ENCODE results near the gene CDC25B. TPM values are rescaled to one million over a fixed set of nuclear protein-coding genes. Genes with fewer than 3 reads are reported as not detected.

CDC25B gene
- total and polyA plus RNA-seq, 2 of the 13 experiments (the other 11 are each of a cell fraction or from before 2014, with no cell fraction given): 14.5 to 19.4 TPM

DNA sequence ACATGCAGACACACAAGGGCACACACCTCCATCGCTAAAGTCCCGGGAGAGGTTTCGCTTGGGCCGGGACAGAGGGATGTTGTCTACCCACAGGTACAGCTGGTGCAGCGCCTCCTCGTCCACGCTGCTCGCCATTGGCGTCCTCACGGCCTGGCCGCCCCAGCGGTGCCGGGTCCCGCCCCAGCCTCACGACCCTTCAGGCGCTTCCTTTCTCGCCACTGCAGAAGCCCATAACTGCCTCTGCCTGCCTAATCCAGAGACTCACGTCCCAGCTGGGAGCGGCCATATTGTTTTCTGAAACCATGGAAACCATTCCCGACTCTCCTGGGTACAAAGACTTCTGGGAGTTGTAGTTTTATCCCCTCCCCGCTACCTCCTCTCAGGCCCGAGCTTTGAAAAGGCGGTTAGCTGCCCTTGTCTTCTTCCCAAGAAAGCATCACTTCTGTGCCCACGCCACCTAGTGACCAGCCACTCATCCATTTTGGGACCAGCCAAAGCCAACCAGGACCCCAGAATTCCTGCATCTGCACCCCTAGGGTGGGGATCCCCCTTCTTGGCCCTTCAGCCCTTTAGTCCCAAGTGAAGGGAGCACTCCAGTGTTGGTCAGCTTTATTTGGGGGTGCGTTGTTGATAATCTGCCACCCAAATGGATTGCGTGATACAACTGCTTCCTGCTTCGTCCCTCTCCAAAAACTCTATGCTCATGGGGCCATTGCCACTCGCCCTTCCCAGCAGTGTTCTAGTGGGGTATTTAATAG lies 14.8 kb upstream of the CDC25B start, which contains the start of gene SPEF1 (continued):
- TF ChIP-seq AHR (CRISPR knock-in tag; IDR thresholded peaks at IDR 0.05) (no peak), HDAC6 (IDR thresholded peaks at IDR 0.05; ENCODE audit: low read depth, low read length) (no peak), KAT8 (CRISPR knock-in tag; IDR thresholded peaks at IDR 0.05) (peak; percentile 90), ZFY (CRISPR knock-in tag; IDR thresholded peaks at IDR 0.05) (peak; percentile 81; the same call in 1 of the 2 replicates), ARID4A (CRISPR knock-in tag; IDR thresholded peaks at IDR 0.05; ENCODE audit: borderline replicate concordance) (peak; percentile 97), ZNF253 (CRISPR knock-in tag; IDR thresholded peaks at IDR 0.05; ENCODE audit: borderline replicate concordance) (no peak), GLMP (CRISPR knock-in tag; IDR thresholded peaks at IDR 0.05; ENCODE audit: borderline replicate concordance) (no peak)
- TF ChIP-seq, protein P1, sequence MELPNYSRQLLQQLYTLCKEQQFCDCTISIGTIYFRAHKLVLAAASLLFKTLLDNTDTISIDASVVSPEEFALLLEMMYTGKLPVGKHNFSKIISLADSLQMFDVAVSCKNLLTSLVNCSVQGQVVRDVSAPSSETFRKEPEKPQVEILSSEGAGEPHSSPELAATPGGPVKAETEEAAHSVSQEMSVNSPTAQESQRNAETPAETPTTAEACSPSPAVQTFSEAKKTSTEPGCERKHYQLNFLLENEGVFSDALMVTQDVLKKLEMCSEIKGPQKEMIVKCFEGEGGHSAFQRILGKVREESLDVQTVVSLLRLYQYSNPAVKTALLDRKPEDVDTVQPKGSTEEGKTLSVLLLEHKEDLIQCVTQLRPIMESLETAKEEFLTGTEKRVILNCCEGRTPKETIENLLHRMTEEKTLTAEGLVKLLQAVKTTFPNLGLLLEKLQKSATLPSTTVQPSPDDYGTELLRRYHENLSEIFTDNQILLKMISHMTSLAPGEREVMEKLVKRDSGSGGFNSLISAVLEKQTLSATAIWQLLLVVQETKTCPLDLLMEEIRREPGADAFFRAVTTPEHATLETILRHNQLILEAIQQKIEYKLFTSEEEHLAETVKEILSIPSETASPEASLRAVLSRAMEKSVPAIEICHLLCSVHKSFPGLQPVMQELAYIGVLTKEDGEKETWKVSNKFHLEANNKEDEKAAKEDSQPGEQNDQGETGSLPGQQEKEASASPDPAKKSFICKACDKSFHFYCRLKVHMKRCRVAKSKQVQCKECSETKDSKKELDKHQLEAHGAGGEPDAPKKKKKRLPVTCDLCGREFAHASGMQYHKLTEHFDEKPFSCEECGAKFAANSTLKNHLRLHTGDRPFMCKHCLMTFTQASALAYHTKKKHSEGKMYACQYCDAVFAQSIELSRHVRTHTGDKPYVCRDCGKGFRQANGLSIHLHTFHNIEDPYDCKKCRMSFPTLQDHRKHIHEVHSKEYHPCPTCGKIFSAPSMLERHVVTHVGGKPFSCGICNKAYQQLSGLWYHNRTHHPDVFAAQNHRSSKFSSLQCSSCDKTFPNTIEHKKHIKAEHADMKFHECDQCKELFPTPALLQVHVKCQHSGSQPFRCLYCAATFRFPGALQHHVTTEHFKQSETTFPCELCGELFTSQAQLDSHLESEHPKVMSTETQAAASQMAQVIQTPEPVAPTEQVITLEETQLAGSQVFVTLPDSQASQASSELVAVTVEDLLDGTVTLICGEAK (IDR thresholded peaks at IDR 0.05): no peak
- TF ChIP-seq, protein P1 (CRISPR knock-in tag; IDR thresholded peaks at IDR 0.05): no peak
- TF ChIP-seq, protein P2, sequence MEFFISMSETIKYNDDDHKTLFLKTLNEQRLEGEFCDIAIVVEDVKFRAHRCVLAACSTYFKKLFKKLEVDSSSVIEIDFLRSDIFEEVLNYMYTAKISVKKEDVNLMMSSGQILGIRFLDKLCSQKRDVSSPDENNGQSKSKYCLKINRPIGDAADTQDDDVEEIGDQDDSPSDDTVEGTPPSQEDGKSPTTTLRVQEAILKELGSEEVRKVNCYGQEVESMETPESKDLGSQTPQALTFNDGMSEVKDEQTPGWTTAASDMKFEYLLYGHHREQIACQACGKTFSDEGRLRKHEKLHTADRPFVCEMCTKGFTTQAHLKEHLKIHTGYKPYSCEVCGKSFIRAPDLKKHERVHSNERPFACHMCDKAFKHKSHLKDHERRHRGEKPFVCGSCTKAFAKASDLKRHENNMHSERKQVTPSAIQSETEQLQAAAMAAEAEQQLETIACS (CRISPR knock-in tag; IDR thresholded peaks at IDR 0.05): no peak

Measured in HepG2 (cell line).